Posterior vena cava (tissue), 2 donors: ENCODE measurements around the gene EEIG2. TPM values are rescaled to one million over a fixed set of nuclear protein-coding genes. Genes with fewer than 3 reads are reported as not detected.

Source experiments
- DNase-seq: peaks from one replicate; pipeline ENCODE4 v3.0.0-alpha.2; 2020; ENCODE audit warnings: low spot score
- intact Hi-C, 2 donors: fragments of 100-400 bp; cut with DNase I; formaldehyde crosslinking; loops; one replicate each; pipeline versions ENCODE4 v1.14.1 to v1.14.2; 2022 to 2023
- total RNA-seq, 2 donors: library from RNA; stranded (reverse); fragmentation: NEBNext Ultra II Directional; extraction: Animal tissue kit (Norgen Biotek cat#: 25700); gene quantifications; one replicate each; pipeline ENCODE4 v1.2.1, GENCODE V29; 2021
- donor health status: DM: yes; HTN: yes; CAD: no.
- donor health status: DM: yes; HTN: yes; CAD: no.

Gene EEIG2
- total RNA-seq, 2 donors from 2014 or later: 26.8 to 29.1 TPM

- DNase-seq: no peak
- intact Hi-C loops: no loop called here
These were observed 49.7 kb downstream of the EEIG2 start for GRCh38 chr1:108609483-108610049.

Other genes starting within 250 kb of the EEIG2 start
- gene NBPF6, start 109.8 kb upstream of the EEIG2 start, total RNA-seq: not detected
- 1 to 10 TPM; 3.0 to 5.7 TPM for gene HENMT1, start 101.0 kb downstream of the EEIG2 start, total RNA-seq
- gene PRPF38B, start 132.2 kb downstream of the EEIG2 start, total RNA-seq: 10 to 100 TPM; 27.3 to 29.8 TPM
- gene FNDC7, start 152.8 kb downstream of the EEIG2 start, total RNA-seq: not detected
- gene STXBP3, start 186.6 kb downstream of the EEIG2 start, total RNA-seq: 10 to 100 TPM; 53.2 to 57.5 TPM